ENCODE data around the gene ITPRIPL2. TPM values are rescaled to one million over a fixed set of nuclear protein-coding genes. Genes with fewer than 3 reads are reported as not detected.

The ITPRIPL2 gene
- total and polyA plus RNA-seq, 2 of the 13 experiments (the other 11 are each of a cell fraction or from before 2014, with no cell fraction given), result 5.9 to 12.6 TPM

DNA sequence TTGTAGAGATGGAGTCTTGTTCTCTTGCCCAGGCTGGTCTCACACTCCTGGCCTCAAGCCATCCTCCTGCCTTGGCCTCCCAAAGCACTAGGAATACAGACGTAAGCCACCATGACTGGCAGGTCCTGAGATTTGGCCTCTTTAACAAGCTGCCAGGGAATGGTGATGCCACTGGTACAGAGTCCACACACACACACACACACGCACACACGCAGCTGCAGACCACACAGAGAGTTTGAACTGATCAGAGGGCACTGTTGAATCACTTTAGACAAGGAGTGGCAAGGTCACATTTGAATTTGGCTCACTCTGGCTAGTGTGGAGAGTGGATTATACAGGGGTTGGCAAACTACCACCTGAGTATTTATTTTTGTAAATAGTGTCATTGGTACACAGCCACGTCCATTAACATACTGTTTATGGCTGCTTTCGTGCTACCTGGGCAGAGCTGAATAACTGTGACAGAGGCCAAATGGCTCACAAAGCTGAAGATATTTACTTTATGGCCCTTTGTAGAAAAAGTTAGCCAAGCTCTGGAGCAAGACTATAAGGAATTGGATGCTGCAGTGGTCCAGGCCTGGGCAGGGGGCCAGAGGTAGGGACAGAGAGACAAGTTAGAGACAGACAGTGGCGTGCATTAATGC is 9.9 kb downstream of the ITPRIPL2 start (continued):
- TF ChIP-seq ZNF503 (CRISPR knock-in tag; IDR thresholded peaks at IDR 0.05), result no peak
- peak; percentile 73; the same call in 1 of the 2 replicates for TF ChIP-seq GFI1 (CRISPR knock-in tag; IDR thresholded peaks at IDR 0.05; ENCODE audit: borderline replicate concordance)
- no peak for TF ChIP-seq PAX8 (CRISPR knock-in tag; IDR thresholded peaks at IDR 0.05; ENCODE audit: borderline replicate concordance)
- TF ChIP-seq JUNB (CRISPR knock-in tag; IDR thresholded peaks at IDR 0.05; ENCODE audit: borderline replicate concordance), result peak; percentile 23; the same call in 1 of the 2 replicates
- TF ChIP-seq NBN (conservative IDR thresholded peaks at IDR 0.05), result no peak
- no peak for TF ChIP-seq CBX1 (IDR thresholded peaks at IDR 0.05; ENCODE audit: low read depth)
- no peak for TF ChIP-seq ZNF878 (CRISPR knock-in tag; IDR thresholded peaks at IDR 0.05)
- no peak for TF ChIP-seq ZNF337 (CRISPR knock-in tag; IDR thresholded peaks at IDR 0.05; ENCODE audit: borderline replicate concordance, low read depth)
- peak in 1 of 2 experiments; percentile 70; a peak in 1 of 4 replicates for TF ChIP-seq NR2F1 (CRISPR knock-in tag; IDR thresholded peaks at IDR 0.05)
- TF ChIP-seq KDM6A (CRISPR knock-in tag; IDR thresholded peaks at IDR 0.05; ENCODE audit: low read depth), result 0 out of 2 replicates have a peak, but pooled peaks have one; percentile 25
- no peak for TF ChIP-seq KLF9 (CRISPR knock-in tag; IDR thresholded peaks at IDR 0.05; ENCODE audit: low read depth)
- TF ChIP-seq CTCF (CRISPR knock-in tag; IDR thresholded peaks at IDR 0.05), result peak; percentile 37; the same call in 1 of the 2 replicates
- TF ChIP-seq MED1 (CRISPR knock-in tag; IDR thresholded peaks at IDR 0.05), result peak; percentile 68
- peak; percentile 62; the same call in 1 of the 2 replicates for TF ChIP-seq ZNF547 (CRISPR knock-in tag; IDR thresholded peaks at IDR 0.05)
- TF ChIP-seq ZFP36 (IDR thresholded peaks at IDR 0.05; ENCODE audit: borderline replicate concordance, low read depth, low read length, partially characterized antibody), result no peak
- no peak for TF ChIP-seq ZNF180 (CRISPR knock-in tag; IDR thresholded peaks at IDR 0.05; ENCODE audit: borderline replicate concordance, low read depth)
- no peak for TF ChIP-seq KAT7 (CRISPR knock-in tag; IDR thresholded peaks at IDR 0.05; ENCODE audit: borderline replicate concordance)
- TF ChIP-seq ZNF614 (CRISPR knock-in tag; IDR thresholded peaks at IDR 0.05; ENCODE audit: borderline replicate concordance), result peak; percentile 61; the same call in 1 of the 2 replicates
- no peak for TF ChIP-seq HINFP (CRISPR knock-in tag; IDR thresholded peaks at IDR 0.05; ENCODE audit: low read depth)
- peak; percentile 75; the same call in 1 of the 2 replicates for TF ChIP-seq ZMYM2 (CRISPR knock-in tag; IDR thresholded peaks at IDR 0.05)

Measured in HepG2 (cell line).